HG02623 (cell line): Measurements from ENCODE around the gene CRKL.
"Not testable (repeated sequence)": the region's sequence is repeated elsewhere in the genome, so short reads cannot be mapped to it uniquely, and the experiment has no call there.

Source experiments
- ATAC-seq: cut with Tn5 transposase; IDR thresholded peaks from one replicate; pipeline ENCODE4 v1.9.1; 2021; ENCODE audit warnings: moderate library complexity; ENCODE audit not compliant: unreplicated experiment

Gene CRKL

DNA sequence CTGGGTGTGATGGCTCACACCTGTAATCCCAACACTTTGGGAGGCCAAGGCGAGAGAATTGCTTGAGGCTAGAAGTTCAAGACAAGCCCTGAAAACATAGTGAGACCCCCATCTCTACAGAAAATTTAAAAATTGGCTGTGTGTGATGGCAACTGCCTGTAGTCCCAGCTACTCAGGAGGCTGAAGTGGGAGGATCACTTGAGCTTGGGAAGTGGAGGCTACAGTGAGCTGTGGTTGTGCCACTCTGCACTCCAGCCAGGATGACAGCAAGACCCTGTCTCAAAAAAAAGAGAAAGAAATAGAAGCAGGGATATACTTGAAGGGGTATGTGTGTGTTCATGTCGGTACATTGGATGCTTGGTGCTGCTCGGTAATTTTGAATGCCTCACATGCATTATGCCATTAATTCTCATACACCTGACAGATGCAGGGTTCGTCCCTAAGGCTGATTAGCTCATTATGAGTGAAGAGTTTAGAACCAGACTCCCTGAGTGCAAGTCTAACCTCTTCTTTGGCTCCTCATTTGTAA, 14.0 kb downstream of the CRKL start:
- ATAC-seq: no peak

DNA sequence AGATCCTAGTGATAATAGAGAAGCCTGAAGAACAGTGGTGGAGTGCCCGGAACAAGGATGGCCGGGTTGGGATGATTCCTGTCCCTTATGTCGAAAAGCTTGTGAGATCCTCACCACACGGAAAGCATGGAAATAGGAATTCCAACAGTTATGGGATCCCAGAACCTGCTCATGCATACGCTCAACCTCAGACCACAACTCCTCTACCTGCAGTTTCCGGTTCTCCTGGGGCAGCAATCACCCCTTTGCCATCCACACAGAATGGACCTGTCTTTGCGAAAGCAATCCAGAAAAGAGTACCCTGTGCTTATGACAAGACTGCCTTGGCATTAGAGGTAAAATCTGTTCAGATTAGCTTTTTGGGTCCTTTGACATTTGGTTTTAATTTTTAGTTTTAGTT, 16.7 kb downstream of the CRKL start:
- ATAC-seq: no peak

DNA sequence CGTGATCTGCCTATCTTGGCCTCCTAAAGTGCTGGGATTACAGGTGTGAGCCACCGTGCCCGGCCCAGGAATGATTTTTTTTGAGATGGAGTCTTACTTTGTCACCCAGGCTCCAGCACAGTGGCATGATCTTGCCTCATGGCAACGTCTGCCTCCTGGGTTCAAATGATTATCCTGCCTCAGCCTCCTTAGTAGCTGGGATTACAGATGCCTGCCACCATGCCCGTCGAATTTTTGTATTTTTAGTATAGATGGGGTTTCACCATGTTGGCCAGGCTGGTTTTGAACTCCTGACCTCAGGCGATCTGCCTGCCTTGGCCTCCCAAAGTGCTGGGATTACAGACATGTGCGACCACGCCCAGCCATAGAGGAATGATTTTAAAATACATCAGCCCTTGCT, 17.8 kb downstream of the CRKL start:
- not testable (repeated sequence) for ATAC-seq

DNA sequence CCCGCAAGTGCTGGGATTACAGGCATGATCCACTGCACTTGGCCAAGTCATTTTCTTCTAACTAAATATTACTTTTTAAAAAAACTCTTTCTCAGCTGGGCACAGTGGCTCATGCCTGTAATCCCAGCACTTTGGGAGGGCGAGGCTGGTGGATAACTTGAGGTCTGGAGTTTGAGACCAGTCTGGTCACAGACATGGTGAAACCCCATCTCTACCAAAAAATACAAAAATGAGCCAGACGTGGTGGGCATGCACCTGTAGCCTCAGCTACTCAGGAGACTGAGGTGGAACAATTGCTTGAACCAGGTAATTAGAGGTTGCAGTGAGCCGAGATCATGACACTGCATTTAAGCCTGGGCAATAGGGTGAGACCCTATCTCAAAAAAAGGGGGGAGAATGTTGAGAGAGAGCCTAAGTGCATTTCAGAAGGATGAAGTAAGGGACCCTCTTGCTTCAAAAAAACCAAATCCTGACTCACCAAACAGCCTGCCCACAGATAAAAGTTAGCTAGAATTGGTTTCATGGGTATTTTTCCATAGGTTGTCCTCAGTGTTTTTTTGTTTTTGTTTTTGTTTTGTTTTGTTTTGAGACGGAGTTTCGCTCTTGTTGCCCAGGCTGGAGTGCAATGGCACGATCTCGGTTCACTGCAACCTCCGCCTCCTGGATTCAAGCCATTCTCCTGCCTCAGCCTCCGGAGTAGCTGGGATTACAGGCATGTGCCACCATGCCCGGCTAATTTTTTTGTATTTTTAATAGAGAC, 18.8 kb downstream of the CRKL start:
- ATAC-seq: not testable (repeated sequence)

DNA sequence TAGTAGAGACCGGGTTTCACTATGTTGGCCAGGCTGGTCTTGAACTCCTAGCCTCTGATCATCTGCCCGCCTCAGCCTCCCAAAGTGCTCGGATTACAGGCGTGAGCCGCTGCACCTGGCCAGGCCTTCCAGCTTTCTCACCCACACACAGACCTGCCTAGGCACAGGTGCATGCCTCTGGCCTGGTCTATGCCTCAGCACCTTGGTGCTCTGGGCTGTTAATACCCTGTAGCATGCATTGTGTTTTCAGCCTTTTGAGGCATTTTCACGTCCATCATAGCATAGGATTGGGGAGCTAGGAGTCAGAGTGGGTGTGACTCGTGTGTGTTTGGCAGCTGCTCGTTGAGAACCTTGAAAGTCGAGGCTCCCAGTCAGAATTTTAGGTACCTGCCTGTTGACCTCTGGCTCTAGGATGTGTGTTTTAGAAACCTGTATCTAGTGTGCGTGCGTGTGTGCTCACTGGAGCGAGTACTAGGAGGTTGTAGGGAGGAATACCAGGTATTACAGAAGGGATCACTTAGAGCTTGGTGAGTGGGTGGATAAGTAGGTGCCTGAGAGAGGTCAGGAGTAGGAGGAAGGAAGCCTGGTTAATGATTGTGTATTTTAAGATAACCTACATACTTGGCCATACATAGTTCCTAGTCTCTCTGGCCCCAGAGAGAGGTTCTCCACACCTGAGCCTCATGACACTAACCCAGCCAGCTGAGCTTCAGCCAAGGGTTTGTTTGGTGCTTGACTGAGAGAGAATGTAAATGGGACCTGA, 20.0 kb downstream of the CRKL start:
- no peak for ATAC-seq

DNA sequence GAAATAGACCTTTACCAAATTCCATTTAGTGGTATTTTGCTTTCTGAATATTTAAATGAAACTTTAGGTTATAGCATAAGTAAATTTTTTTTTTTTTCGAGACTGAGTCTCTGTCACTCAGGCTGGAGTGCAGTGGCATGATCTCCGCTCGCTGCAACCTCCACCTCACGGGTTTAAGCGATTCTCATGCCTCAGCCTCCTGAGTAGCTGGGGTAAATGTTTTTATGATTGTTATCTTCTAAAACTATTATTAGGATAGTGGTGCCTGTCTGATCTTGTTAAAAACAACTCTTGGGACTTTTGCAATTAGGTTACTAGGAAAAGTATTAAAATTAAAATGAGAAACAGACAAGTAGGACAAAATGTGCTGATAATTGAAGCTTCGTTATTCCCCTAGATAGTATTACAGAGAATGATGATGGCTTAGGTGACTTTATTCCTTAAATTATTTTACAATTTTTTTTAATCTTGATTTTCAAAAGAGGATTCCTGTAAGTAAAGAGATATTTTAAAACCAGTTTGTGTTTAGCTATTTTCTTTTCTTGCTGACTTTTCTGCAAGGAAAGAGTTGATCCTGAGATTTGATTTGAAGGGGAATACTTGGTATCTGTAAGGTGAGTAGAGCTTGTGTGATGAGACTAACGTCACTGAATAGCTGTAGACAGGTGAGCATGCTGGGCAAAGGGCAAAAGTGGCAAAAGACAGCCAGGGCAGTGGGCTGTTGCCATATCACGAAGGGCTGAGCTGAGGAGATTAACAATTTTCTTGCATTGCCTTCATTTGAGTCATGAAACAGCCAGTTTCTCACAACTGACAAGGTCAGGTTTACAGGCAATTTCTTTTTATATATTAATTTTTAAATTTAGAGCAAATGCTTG, 20.8 kb downstream of the CRKL start:
- ATAC-seq: no peak

DNA sequence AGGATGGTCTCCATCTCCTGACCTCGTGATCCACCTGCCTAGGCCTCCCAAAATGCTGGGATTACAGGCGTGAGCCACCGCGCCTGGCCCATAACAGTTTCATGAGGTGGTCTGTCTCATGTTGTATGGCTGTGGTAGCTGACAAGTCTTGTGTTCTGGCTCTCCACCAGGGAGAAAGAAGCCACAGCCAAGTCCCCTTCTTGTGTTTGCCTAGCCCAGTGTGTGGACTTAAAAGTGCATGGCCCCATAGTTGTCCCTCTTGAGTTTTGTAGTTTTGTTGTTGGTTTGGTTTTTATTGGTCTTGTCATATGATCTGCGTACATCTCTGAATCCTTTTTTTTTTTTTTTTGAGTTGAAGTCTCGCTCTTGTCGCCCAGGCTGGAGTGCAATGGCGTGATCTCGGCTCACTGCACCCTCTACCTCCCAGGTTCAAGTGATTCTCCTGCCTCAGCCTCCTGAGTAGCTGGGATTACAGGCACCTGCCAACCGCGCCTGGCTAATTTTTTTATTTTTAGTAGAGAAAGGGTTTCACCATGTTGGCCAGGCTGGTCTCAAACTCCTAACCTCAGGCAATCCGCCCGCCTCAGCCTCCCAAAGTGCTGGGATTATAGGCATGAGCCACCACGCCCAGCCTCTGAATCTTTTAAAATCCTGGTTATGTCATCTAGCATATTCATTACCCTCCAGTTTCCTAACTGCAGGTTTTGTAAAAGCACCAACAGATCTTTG, 22.4 kb downstream of the CRKL start:
- not testable (repeated sequence) for ATAC-seq

DNA sequence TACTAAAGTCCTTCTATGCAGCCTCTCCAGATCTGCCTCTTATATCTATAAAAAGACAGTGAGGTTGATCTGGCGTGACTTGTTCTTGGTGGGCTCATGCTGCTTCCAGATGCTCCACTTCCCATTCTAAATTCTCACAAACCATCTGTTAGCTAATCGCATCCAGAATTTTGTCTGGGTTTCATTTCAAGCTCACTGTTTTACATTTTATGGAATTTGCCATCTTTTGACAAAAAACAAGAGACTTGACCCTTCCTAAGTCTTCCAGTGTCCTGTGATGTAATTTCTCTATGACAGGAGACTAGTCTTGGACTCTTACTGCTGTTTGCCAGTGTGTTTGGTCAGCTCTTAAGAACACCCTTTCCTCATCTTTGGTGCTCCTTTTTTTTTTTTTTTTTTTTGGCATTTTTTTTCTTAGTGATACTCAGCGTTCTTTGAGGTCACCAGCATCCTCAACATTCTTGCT, 23.0 kb downstream of the CRKL start:
- ATAC-seq: no peak

DNA sequence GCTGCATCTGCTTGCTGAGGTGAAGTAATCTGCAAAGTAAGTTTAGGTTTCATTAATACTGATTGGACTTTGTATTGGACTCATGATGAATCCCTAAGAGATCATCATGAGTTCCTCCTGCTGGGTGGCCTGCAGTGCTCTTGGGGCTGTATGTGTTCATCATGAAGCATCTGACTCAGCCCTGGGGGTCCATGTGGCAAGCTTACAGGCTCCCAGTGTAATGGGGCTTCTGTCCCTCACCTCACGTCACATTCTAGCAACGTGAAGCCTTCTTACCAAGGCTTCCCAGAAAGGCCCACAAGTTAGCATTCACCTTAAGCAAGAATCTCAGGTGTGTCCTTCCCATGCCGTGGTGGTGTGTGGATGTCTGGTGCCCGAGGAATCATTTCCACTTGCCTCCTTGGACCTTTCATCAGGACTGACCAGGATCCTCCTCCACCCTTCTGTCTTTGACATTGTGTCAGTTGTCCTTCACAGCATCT, 23.7 kb downstream of the CRKL start:
- no peak for ATAC-seq

DNA sequence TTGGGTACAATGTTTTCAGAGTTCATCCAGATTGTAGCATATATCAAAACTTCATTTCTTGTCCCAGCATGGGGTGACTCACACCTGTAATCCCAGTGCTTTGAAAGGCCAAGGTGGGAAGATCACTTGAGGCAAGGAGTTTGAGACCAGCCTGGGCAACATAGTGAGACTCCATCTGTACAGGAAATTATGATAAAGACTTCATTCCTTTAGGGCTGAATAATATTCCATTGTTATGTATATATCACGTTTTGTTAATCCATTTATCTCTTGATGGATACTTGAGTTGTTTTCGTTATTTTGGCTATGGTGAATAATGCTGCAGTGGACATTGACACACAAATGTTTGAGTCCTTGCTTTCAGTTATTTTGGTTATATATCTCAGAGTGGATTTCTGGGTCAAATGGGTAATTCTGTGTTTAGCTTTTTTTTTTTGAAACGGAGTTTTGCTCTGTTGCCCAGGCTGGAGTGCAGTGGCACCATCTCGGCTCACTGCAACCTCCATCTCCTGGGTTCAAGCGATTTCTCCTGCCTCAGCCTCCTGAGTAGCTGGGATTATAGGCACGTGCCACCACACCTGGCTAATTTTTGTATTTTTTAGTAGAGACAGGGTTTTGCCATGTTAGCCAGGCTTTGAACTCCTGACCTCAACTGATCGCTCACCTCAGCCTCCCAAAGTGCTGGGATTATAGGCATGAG, 25.1 kb downstream of the CRKL start:
- not testable (repeated sequence) for ATAC-seq

DNA sequence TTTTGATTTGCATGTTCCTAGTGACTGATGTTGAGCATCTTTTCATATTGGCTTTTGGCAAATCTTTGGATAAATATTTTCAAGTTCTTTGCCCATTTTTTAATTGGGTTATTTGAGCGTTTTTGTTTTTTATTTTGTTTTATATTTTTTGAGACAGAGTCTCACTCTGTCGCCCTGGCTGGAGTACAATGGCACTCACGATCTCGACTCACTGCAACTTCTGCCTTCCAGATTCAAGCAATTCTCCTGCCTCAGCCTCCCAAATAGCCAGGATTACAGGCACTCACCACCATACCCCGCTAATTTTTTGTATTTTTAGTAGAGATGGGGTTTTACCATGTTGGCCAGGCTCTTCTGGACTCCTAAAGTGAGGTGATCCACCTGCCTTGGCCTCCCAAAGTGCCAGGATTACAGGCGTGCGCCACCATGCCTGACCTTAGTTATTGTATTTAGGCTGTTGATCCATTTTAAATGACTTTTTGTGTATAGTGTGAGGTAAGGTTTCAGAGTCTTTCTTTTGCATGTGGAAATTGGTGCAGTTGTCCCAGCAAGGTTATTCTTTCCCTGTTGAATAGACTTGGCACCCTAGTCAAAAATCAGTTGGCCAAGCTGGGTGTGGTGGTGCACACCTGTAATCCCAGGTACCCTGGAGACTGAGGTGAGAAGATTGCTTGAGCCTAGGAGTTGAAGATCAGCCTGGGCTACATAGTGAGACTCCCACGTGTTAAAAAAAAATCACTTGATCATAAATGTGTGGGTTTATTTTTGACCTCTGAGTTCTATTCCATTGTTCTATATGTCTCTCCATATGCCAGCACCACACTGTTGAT, 26.1 kb downstream of the CRKL start:
- ATAC-seq: no peak

DNA sequence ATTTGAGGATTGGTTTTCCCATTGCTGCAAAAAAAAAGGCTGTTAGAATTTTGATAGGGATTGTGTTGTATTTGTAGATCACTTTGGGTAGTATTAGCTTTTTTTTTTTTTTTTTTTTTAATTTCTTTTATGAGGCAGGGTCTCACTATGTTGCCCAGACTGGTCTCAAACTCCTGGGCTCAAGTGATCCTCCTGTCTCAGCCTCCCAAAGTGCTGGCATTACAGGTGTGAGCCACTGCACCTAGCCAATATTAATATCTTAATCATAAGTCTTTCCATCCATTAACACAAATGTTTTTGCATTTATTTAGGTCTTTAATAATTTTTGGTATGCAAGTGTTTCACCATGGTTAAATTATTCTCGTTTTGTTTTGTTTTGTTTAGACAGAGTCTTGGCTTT, 26.8 kb downstream of the CRKL start:
- ATAC-seq: no peak

DNA sequence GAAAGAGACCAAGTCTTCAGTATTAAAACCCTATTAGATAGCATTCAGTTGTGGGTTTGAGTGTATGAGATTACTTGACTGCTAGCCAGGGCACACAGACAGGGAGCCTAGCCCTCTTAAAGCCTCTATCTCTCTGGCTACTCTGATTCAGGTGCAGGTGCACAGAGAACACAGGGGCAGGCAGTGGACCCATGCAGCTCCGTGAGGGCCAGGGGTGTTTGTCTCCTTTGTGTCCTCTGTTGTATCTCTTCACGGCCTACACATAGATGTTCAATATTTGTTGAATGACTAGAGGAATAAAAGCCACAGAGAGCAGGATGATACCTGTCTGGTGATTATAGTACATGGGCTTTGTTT, 28.3 kb downstream of the CRKL start:
- ATAC-seq: no peak

DNA sequence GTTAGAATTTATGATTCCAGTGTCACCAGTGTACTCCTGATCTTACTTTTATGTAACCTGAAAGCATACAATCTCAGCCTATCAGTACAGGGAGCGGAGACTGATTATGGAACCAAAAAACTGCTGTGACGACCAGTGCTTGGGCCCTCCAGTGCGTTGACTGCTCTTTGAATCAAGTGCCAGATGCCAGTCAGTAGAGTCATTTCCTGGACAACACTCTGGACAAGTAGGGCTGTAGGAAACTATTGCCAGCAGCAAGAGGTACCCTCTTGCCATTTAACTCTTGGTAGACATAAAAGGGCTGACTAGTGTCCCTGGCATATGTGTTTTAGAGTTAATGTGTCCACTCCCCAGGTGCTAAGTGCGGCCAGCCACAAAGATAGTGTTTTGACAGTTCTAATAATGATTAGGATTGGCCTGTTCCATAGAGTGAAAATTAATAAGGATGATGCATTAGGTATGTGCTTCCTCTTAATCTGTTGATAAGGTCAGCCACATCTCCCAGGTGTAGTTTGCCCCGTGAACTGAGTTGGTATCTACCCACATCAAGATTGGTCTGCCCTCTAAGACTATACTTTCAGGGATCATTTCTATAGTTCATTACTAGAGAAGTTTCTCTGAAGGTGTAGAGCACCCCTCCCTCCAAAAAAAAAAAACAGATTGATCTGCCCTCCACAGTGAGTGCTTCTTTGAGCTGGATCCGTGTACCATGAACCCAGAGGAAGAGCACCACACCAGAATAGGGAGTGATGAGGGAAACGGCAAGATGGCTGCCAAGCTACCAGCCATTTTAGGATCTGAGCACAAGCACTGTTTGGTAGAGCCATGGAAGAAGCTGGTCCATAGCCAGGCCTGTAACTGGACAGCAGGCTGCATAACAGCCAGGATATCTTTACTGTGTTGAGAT, 29.1 kb downstream of the CRKL start:
- no peak for ATAC-seq

DNA sequence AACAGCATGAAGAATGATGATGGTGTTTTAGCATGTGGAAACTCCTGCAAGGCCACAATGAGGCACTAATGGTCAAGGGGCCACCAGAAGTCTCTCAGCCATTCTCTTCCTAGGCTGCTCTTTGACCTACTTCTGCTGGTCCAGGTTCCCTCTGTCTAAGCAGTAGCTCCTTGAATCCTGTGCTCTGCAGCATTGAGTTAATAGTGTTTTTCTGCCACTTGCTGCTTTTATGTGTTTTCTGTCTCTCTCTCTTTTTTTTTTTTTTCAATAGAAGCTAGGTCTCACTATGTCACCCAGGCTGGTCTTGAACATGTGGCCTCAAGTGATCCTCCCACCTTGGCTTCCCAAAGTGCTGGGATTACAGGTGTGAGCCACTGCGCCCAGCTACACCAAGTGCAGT, 29.8 kb downstream of the CRKL start:
- ATAC-seq: no peak

DNA sequence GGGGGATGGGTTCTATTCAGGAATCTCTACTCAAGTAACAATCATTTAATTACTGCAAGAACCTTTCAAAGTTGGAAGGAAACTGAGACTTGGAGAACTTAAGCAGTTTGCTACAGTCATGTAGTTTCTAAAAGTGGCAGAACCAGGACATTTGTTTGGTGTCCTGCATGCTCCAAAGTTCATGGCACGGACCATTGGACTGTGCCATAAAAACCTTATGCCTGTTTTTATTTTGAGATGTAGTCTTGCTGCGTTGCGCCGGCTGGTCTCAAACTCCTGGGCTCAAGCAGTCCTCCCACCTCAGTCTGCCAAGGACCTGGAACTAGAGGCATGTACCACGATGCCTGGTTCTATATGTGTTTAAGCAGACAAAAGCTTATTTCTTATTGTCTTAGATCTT, 31.2 kb downstream of the CRKL start:
- no peak for ATAC-seq

DNA sequence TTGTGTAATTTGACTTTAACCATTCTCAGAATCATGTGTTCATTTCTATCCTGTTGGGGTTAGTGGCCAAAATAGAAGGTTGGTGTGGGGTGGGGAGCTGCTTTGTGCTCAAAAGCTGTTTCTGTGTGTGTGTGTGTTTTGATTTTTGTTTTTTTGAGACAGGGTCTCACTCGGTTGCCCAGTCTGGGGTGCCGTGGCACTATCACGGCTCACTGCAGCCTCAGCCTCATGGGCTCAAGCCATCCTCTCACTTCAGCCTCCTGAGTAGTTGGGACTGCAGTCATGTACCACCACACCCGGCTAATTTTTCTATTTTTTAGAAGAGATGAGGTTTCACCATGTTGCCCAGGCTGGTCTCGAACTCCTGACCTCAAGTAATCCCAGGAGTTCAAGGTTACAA, 31.8 kb downstream of the CRKL start:
- no peak for ATAC-seq

DNA sequence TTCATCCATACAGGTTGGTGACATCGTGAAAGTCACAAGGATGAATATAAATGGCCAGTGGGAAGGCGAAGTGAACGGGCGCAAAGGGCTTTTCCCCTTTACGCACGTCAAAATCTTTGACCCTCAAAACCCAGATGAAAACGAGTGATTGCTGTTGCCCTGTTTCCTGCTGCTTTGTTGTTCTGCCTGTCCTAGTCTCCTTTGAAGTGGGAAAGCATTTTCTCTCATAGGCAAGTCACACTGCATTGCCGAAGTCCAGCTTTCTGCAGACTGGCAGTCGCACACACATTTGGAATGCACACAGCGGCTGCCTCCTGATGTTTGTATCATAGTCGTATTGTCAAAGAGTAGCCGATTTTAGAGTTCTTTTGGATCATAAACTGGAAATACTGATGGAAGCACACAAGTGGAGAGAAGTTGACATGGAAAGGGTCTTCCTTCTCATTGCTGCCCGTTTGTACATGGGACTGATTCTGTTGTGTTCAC, 32.5 kb downstream of the CRKL start:
- ATAC-seq: no peak
